GM18907 (cell line): ENCODE measurements around the gene SYCP3.
"Not testable (repeated sequence)": the region's sequence is repeated elsewhere in the genome, so short reads cannot be mapped to it uniquely, and the experiment has no call there.

Source experiments
- ATAC-seq: cut with Tn5 transposase; IDR thresholded peaks from one replicate; pipeline ENCODE4 v1.9.1; 2021; ENCODE audit warnings: mild to moderate bottlenecking, moderate library complexity; ENCODE audit not compliant: unreplicated experiment

The SYCP3 gene

GRCh38 chr12:101685092-101685491 lies 54.2 kb downstream of the SYCP3 start:
- no peak for ATAC-seq

GRCh38 chr12:101681627-101682026 lies 57.6 kb downstream of the SYCP3 start:
- ATAC-seq, result not testable (repeated sequence)

- no peak for ATAC-seq
Observed at GRCh38 chr12:101680647-101681046, 58.6 kb downstream of the SYCP3 start.

GRCh38 chr12:101680240-101680639 lies 59.0 kb downstream of the SYCP3 start:
- no peak for ATAC-seq
